Sigmoid colon (tissue), 4 donors: Measurements from ENCODE around the gene PDE7B.

Experiments used
- CTCF ChIP-seq, 4 experiments: fragments of 450-650 bp in 3 of 4; fragments of 200-600 bp in 1 of 4; IDR thresholded peaks; one replicate each; pipeline ENCODE4 v1.5.1; 2016 to 2019; ENCODE audit warnings: antibody characterized with exemption in 4 of 4, mild to moderate bottlenecking in 3 of 4, moderate library complexity in 2 of 4
- EP300 ChIP-seq, 4 donors: sonication (generic); formaldehyde crosslinking; IDR thresholded peaks; one replicate each; pipeline ENCODE4 v1.6.1; 2017; ENCODE audit warnings: antibody characterized with exemption in 4 of 4
- POLR2A ChIP-seq, 2 donors: fragments of 450-650 bp; IDR thresholded peaks; one replicate each; pipeline ENCODE4 v1.6.1; 2016; ENCODE audit warnings: antibody characterized with exemption in 2 of 2, mild to moderate bottlenecking in 2 of 2, moderate library complexity in 2 of 2

DNA sequence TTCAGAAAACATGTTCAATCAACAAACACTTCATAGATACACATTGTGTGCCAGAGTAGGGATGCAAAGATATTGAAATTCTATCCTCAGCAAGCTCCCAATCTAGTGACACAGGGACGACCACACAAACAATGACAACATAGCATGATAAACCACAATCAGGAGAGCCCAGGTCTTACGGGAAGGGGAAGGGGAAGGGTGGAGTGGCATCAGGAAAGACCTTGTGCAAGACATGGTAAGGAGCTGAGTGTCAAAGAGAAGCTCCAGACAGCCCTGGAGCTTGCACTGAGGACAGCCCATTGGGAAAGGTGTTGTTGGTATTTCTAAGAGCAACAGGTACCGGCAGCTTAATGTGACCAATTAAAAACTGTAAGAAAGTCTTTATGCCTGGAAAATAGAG, 103.6 kb downstream of the PDE7B start:
- no peak for TF ChIP-seq CTCF (IDR thresholded peaks at IDR 0.05)
- no peak for TF ChIP-seq EP300 (IDR thresholded peaks at IDR 0.05)
- TF ChIP-seq POLR2A (IDR thresholded peaks at IDR 0.05), result no peak
